Activated CD8-positive, alpha-beta memory T cell treated with anti-CD3 and anti-CD28 coated beads, Interleukin-2, amount 50 U/mL, for 4 hours (primary cell): ENCODE data around the gene PLD1.

Source experiments
- DNase-seq: peaks from one replicate; pipeline ENCODE4 v3.0.0-alpha.2; 2020

PLD1 gene

DNA sequence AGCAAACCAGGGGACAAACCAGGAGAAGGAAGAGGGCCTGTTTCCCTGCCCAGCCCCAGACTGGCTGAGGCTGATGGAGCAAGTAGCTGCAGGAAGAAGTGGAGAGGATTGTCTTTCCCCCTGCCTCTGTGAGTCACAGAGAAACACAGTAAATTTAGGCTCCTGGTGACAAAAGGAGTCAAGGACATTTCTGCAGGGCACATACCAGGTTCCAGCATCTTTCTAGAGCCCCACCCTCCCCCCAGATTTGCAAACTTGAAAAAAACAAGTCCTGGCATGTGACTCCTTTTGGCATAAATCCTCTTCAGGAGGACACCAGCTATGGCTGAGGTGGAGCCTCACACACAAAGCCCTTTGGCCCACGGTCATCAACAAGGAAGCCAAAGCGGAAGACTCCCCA, 17.8 kb downstream of the PLD1 start:
- DNase-seq = no peak

DNA sequence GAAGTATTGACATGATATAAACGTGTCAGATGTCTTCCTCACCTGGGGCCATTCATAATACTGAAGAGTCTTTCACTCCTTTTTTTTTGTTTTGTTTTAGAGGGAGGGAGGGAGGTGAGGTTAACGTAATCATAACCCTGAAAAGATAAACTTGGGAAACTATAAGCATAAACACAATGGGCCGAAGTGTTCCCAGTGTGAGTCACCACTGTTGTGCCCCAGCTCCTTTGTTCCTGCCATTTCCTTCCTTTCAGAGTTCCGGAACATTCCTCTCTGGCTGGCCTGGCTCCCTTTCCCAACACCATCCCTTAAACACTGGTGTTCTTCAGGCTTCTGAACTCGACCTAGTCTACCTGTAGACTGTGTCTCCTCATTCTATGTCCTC, 18.6 kb downstream of the PLD1 start:
- no peak for DNase-seq

DNA sequence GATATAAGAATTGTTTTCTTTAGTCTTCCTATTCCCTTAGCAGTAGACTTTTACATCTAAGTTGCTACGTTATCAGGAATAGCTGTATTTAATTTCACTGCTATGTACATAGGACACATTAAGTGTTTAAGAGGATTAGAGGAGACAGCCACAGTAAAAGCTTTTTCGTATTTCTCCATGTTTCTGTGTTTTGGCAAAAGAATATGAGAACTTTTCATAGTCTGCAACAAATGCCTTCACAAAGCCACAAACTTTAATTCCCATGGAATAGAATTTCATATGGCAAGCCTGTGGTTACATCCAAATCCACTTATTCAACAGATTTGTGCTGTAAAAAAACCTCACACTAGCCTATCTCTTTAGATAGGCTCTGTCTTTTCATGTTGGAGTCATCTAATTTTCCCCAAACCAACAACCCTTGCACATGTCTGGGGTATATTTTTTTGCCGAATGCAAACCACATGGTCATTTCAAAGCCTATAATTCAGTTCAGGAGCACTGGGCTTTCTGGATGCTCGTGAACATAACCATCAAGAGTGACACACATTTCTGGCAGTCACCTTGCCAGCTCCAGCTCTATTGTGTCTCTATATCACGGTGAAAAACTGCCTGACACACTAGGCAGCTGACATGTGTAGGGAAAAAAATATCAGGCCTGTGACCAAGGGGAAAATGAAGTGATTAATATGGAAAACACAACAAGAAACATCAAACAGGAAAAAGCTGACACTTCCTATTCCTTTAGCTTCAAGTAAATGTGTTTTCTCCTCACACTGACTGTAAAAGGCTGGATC, 19.2 kb downstream of the PLD1 start:
- no peak for DNase-seq

DNA sequence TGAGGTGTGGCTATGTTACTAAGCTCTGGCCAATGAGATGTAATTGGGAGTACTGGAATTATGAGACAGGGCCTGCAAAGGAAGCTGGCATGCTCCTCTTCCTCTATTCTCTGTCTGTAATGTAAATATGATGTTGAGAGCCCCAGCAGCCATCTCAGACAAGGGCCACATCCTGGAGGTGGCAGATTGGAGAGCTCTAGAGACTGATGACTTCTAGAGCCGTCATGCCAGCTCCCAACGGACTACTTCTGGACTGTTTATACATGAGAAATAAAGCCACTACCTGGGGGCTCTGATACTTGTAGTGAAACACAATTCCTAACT, 19.7 kb downstream of the PLD1 start:
- DNase-seq = no peak

DNA sequence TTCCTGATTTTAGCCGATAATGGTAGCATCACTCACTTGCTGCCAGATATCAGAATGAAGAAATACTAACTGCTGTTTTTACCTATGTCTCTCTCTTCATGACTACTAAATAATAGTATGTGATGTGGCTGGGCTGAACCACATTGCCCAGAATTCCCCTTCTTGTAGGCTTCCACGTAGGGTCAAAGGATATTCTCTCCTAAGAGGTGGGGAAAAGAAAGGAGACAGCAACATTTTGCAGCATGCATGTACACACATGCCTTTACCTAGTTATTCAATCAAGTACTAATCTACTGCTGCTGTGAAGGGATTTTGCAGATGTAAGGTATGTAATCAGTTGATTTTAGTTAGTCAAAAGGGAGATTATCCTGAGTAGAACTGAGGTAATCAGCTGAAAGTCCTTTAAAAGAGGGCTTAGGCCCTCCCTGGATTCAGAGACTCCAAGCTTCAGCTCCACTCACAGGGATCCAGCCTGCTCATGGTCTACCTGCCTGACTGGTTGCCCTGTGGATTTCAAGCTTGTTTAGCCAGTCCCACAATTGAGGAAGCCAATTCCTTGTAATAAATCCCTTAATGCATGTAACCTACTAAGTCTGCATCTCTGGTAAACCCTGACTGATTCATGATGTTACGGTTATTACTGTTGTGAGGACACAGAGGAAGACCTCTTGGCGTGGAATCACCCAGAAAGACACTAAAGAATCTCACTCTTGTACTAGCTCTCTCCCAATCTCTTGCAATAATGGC, 20.4 kb downstream of the PLD1 start:
- DNase-seq = no peak

DNA sequence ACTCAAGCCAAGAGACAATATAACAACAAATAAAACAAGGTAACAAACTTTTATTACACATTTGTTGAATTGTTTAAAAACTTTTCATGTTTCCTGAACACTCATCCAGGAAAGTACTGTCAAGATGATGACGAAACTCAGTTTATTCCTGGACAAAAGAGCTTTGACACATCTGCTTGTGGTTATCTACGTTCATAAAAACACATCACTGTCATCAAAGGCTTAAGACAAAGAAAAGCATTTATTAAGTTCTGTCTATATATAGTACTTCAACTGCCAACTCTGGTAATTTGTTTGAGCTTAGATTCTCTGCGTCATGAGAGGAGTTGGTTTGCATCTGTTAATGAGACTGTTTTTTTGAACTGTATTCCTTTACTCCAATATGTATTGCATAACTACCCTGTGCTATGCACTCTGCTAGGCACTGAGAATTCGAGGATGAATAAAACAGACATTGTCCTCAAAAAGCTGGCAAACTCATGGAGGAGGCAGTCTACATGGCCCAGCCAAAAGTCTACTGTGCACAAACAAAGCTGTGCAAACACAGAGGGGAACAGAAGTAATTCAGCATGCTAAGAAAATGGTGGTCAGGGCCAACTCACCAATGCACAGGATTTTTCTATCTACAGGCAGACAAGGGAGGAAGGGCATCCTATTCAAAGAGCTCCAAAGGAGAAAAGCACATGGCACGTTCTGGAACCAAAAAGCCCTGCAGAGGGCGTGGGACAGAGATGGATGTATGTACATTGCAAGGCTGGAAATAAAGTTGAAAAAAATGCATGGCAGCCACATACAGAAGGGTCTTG, 21.5 kb downstream of the PLD1 start:
- no peak for DNase-seq

- no peak for DNase-seq
These were observed 23.3 kb downstream of the PLD1 start for GRCh38 chr3:171786997-171787396.

- no peak for DNase-seq
These were observed 25.3 kb downstream of the PLD1 start for GRCh38 chr3:171784937-171785336.

GRCh38 chr3:171784387-171784786, 25.9 kb downstream of the PLD1 start:
- DNase-seq = no peak

DNA sequence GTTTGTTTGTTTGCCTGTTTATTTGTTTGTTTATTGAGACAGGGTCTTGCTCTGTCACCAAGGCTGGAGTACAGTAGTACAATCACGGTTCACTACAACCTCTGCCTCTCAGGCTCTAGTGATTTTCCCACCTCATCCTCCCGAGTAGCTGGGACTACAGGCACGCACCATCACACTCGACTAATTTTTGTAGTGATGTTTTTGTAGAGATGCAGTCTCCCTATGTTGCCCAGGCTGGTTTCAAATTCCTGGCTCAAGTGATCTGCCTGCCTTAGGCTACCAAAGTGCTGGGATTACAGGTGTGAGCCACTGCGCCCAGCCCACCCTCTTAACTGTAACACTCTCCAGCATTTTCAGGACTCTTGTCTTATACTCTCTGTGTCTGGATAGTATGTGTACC, 26.7 kb downstream of the PLD1 start:
- DNase-seq = no peak

DNA sequence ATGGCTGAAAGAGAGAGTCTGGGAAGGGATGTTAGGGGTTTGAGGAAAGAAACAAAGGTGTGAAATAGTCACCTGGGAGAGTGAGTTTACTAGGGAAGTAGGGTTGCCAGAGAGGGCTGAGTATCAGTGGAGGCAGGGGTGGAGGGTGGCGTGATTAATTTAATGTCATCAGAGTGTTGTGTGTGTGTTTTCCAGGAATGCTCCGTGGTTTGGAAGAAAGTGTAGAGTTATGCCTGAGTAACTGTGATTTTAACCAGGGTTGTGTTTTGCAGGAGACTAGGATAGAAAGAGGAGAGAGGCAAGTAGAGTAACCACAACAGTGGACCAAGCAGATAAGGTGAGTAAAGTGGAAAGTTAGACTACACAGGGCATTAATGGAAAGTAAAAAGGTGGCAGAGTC, 27.2 kb downstream of the PLD1 start:
- DNase-seq = no peak

DNA sequence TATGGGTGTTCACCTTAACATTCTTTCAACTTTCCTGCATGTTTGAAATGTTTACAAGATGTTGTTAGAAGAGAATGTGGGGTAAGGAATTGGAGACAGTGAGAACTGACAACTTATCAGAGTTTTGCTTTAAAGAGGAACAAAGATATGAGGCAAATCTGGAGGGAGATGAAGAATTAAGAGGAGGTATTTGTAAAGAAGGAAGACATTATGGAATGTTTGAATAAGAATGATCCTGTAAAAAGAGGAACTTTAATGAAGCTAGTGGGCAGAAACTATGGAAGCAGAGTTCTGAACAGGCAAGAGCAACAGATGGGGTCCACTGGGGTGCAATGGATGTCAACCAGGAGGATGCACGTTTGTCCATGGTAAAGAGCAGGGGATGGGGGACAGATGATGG, 27.7 kb downstream of the PLD1 start:
- DNase-seq = no peak

DNA sequence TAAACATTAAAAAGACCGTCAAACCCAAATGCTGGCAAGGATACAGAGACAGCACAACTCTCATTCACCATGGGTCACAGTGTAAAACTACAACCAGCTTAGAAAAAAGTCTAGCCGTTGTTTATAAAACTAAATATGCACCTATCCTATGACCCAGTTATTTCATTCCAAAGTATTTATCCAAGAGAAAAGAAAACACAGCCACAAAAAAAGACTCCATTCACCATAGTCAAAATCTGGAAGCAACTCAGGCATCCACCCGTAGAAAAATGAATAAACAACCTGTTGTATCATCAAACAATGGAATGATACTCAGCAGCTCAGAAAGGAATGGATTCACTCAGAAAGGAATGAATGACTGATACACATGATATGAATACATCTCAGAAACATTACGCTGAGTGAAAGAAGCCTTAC, 28.6 kb downstream of the PLD1 start:
- DNase-seq = no peak

GRCh38 chr3:171778493-171778892, 31.8 kb downstream of the PLD1 start:
- DNase-seq = no peak

DNA sequence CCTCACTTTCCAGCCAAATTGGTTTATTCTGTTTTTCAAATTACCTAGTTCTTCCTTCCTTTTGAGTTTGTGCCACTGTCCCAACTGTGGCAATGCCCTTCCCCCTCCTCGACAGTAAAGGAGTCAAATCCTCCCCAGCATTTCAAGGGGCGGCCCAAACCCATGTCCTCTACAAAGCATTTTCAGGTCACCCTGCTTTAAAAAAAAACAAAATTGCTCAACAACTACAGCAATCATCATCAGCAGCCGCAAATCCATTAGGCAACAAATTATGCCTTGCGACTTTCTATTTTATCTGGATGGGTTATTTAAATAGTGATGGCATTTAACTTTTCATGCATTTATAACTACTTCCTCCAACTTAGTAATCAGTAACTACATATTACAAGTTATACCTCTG, 32.7 kb downstream of the PLD1 start:
- no peak for DNase-seq

GRCh38 chr3:171776839-171777583, 33.3 kb downstream of the PLD1 start:
- DNase-seq = no peak

DNA sequence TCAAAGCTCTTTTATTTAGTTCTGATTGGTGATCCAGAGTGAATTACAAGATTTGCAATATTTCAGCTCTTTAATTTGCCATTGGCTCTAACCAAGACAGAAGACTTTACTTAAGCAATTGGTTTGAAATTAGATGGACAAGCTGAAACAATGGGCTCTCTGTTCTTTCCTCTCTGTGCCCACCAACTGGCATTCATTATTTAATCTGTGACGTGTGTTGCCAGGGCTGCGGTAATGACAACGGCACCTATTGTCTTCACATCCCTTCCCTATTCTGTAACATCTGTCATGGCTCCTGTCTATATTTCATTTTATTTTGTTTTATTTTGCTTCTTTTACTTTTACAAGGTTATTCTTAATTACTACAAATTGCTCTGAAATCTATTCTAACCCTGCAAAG, 33.9 kb downstream of the PLD1 start:
- DNase-seq = no peak

DNA sequence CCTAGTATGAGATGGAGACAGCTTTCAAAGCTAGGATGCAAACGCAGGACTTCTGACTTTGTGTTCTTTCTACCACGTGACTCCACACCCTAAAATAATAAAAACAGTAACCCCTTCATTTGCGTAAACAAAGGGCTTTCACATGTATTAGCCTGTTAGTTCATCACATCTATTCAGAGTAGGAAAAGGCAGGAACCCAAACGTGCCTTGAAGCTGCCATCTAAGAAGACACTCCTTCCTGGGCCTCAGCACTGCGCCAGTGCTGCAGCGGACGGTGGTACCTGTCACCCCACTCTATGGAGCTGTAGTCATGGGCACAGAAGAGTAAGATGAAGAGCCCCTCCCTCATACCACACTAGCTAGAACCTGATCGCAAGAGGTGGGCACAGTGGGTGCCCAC, 34.3 kb downstream of the PLD1 start:
- no peak for DNase-seq

- DNase-seq = no peak
These were observed 35.8 kb downstream of the PLD1 start for GRCh38 chr3:171774521-171774920.

DNA sequence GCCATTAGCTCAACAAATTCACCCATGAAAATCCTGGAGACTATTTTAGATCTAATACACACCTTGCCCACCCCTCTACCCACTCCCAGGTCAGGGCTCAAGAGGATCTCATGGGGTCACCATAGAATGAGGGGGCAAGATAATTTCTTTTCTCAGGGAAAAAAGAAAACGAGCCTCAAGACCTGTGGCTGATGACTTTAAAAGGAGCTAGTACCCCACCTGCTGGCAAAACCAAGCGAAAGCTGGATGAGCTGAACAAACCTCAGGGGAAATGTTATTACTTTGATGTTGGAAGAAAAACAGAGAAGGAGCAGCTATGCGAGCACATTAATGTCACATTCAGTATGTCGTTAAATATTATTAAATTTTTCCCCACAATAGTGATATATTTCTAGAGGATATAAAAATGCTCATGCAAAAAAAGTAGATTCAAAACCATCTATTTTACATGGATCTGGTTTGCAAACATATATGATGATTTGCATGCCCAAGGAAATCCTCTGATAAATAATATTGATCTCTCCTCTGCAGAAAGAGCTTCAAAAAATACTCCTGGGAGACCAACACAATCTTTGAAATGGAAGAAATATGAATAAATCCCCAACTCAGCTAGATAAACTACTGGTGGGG, 37.7 kb downstream of the PLD1 start:
- peak; percentile 31 for DNase-seq

DNA sequence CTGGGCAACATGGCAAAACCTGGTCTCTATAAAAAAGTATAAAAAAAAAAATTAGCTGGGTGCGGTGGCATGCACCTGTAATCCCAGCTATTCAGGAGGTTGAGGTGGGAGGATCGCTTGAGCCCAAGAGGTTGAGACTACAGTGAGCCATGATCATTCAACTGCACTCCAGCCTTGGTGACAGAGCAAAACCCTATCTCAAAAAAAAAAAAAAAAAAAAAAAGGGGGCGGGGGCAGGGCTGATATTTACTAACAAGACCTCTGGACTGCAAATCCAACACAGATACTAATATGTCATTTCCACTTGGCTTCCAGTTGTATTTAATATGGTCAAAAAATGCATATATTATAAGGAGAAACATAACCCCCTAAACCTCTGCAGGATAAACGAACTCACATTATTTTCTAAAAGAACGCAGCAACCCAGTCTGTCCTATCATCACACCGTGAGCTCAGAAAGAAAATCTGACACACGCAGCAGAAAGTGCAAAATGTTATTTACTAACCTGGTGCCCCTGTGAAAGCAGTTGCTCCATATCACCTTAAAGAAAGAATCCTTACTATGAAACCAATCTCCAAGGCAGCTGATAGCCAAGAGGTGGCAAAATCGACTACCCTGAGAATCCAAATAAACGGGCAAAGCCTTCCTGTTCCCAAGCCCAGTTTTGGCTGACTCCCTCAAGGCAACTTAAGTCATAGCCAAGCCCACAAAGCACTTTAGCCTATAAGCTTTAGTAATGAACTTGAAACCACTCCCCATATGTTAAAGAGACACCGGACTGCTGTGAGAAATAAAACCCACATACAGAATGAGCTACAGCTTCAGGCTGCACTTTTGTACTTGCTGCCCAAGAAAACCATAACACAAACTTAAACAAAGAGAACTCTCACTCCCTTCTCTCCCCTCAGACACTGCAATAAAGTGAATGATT, 39.3 kb downstream of the PLD1 start:
- DNase-seq = no peak

DNA sequence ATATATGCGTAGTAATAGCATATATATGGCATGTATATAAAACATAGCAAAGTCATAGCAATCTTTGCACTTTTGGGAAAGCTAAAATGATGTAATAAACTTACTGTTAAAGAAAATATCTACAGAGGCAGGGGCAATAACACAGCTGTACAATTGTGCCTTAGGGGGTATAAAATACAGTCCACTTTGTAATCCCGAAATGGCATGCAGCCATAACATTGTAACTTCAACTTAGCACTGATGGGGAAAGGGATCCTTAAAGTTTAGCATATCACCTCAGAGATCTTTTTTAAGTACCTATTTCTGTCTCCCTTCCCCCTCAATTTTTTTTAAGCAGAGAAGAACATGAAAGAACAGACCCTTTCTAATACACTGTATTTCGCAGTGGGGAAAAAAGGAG, 40.8 kb downstream of the PLD1 start:
- DNase-seq = no peak
